ENCODE data around the gene PPFIA1. TPM values are rescaled to one million over a fixed set of nuclear protein-coding genes. Genes with fewer than 3 reads are reported as not detected.
"Not testable (repeated sequence)": the region's sequence is repeated elsewhere in the genome, so short reads cannot be mapped to it uniquely, and the experiment has no call there.

PPFIA1 gene
- total RNA-seq, 4 donors from 2014 or later = 58.3 to 119 (median 84.7) TPM

- ATAC-seq (ENCODE audit: low FRiP score) = no peak
- no peak for DNase-seq (ENCODE audit: low spot score)
- TF ChIP-seq, protein P1, sequence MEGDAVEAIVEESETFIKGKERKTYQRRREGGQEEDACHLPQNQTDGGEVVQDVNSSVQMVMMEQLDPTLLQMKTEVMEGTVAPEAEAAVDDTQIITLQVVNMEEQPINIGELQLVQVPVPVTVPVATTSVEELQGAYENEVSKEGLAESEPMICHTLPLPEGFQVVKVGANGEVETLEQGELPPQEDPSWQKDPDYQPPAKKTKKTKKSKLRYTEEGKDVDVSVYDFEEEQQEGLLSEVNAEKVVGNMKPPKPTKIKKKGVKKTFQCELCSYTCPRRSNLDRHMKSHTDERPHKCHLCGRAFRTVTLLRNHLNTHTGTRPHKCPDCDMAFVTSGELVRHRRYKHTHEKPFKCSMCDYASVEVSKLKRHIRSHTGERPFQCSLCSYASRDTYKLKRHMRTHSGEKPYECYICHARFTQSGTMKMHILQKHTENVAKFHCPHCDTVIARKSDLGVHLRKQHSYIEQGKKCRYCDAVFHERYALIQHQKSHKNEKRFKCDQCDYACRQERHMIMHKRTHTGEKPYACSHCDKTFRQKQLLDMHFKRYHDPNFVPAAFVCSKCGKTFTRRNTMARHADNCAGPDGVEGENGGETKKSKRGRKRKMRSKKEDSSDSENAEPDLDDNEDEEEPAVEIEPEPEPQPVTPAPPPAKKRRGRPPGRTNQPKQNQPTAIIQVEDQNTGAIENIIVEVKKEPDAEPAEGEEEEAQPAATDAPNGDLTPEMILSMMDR (IDR thresholded peaks at IDR 0.05) = no peak
These were observed 135.3 kb downstream of the PPFIA1 start for GRCh38 chr11:70405679-70406395.

- no peak for ATAC-seq (ENCODE audit: low FRiP score)
- TF ChIP-seq, protein P1 (IDR thresholded peaks at IDR 0.05) = no peak
- DNase-seq (ENCODE audit: low spot score) = no peak
These were observed 136.6 kb downstream of the PPFIA1 start for GRCh38 chr11:70407121-70407520.

GRCh38 chr11:70407814-70408213, 137.3 kb downstream of the PPFIA1 start:
- DNase-seq (ENCODE audit: low spot score) (no peak), ATAC-seq (ENCODE audit: low FRiP score) (no peak)
- TF ChIP-seq, protein P1 (IDR thresholded peaks at IDR 0.05) = no peak

DNA sequence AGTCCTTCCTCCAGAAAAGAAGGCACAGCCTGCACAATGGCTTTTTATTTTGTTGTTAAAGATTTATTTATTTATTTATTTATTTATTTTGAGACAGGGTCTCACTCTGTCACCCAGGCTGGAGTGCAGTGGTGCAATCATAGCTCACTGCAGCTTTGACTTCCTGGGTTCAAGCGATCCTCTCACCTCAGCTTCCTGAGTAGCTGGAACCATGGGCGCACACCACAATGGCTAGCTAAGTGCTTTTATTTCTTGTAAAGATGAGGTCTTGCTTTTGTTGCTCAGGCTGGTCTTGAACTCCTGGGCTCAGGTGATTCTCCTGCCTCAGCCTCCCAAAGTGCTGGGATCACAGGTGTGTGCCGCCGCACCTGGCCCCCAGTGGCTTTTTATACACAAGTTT, 137.8 kb downstream of the PPFIA1 start:
- ATAC-seq (ENCODE audit: low FRiP score); DNase-seq (ENCODE audit: low spot score): not testable (repeated sequence)

DNA sequence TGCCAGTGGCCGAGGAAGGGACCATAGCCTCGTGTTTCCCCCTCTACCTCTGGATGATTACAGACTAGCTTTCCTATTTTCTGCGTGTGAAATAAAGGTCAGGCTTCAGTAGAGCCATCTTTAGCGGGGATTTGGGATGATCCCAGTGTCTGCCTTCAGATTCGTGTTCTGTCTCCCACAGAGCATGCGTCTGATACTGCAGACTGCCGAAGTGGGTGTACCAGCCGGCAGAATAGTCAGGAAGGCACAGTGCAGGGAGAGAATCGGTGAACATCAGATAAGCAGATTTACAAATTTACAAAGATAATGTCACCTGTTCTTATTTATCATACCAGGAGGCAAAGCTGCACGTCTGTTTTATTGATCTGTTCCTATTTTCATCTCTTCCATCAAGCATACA, 138.9 kb downstream of the PPFIA1 start:
- DNase-seq (ENCODE audit: low spot score) = no peak
- ATAC-seq (ENCODE audit: low FRiP score) = no peak
- TF ChIP-seq, protein P1 (IDR thresholded peaks at IDR 0.05) = no peak

GRCh38 chr11:70409871-70410270, 139.4 kb downstream of the PPFIA1 start:
- DNase-seq (ENCODE audit: low spot score) (no peak), ATAC-seq (ENCODE audit: low FRiP score) (no peak)
- TF ChIP-seq, protein P1 (IDR thresholded peaks at IDR 0.05) = no peak

GRCh38 chr11:70410276-70411205, 140.1 kb downstream of the PPFIA1 start:
- ATAC-seq (ENCODE audit: low FRiP score) (no peak), DNase-seq (ENCODE audit: low spot score) (no peak)
- TF ChIP-seq, protein P1 (IDR thresholded peaks at IDR 0.05) = no peak

Measured in omental fat pad (tissue), 4 donors.